OCI-LY7 (cell line): ENCODE measurements around the gene VSIG2. TPM values are rescaled to one million over a fixed set of nuclear protein-coding genes. Genes with fewer than 3 reads are reported as not detected.

ENCODE experiments used
- BruUV-seq: library from RNA; stranded (reverse); fragments of 400-500 nt; replicated peaks from 2 replicates; lab custom pipeline; 2021; lab: Mats Ljungman, UMichigan
- CTCF ChIA-PET: fragments of 300-600 bp; sonication (Branson Sonifier 250); formaldehyde crosslinking; loops from one replicate; lab custom pipeline; 2022; ENCODE audit warnings: antibody characterized with exemption; ENCODE audit not compliant: unreplicated experiment; lab: Charles Lee
- POLR2A ChIA-PET: fragments of 300-600 bp; sonication (Branson Sonifier 250); formaldehyde crosslinking; loops from one replicate; lab custom pipeline; 2022; ENCODE audit warnings: antibody characterized with exemption; lab: Charles Lee
- DNase-seq: peaks from one replicate; pipeline ENCODE4 v3.0.0-alpha.2; 2015; ENCODE audit warnings: low spot score
- H2AFZ ChIP-seq: fragments of 200-600 bp; sonication (generic), shearing (Covaris generic); 2 replicates; pipeline ENCODE4 v1.6.1; 2014; ENCODE audit warnings: mild to moderate bottlenecking, antibody characterized with exemption, low read length, moderate library complexity
- H3K27ac ChIP-seq: fragments of 200-600 bp; sonication (generic); 2 replicates; pipeline ENCODE4 v1.5.1; 2014; ENCODE audit warnings: mixed run types, low read depth, mild to moderate bottlenecking, moderate library complexity, low read length, inconsistent platforms; ENCODE audit not compliant: poor library complexity, severe bottlenecking
- H3K36me3 ChIP-seq: fragments of 200-600 bp; sonication (generic); 2 replicates; pipeline ENCODE4 v1.6.1; 2014; ENCODE audit warnings: mild to moderate bottlenecking, antibody characterized with exemption, low read length, moderate library complexity, mixed read lengths; ENCODE audit not compliant: insufficient read depth
- H3K4me1 ChIP-seq: fragments of 200-600 bp; sonication (generic); 2 replicates; pipeline ENCODE4 v1.5.1; 2014; ENCODE audit warnings: mild to moderate bottlenecking, low read length; ENCODE audit not compliant: insufficient read depth, poor library complexity, severe bottlenecking
- H3K4me2 ChIP-seq: fragments of 200-600 bp; sonication (generic); 2 replicates; pipeline ENCODE4 v1.6.1; 2014; ENCODE audit warnings: mild to moderate bottlenecking, low read length
- H3K4me3 ChIP-seq: fragments of 200-600 bp; sonication (generic); 2 replicates; pipeline ENCODE4 v1.5.1; 2014; ENCODE audit warnings: mild to moderate bottlenecking, low read depth, low read length; ENCODE audit not compliant: poor library complexity, severe bottlenecking
- H3K79me2 ChIP-seq: fragments of 200-600 bp; sonication (generic); 2 replicates; pipeline ENCODE4 v1.6.1; 2016; ENCODE audit warnings: low read depth, mild to moderate bottlenecking, low read length, moderate library complexity, mixed read lengths; ENCODE audit not compliant: insufficient read depth
- H3K9me2 ChIP-seq: fragments of 200-600 bp; sonication (generic); 2 replicates; pipeline ENCODE4 v1.6.1; 2016; ENCODE audit warnings: mild to moderate bottlenecking, low read length, mixed read lengths; ENCODE audit not compliant: insufficient read depth
- H3K9me3 ChIP-seq: fragments of 200-600 bp; sonication (generic); 2 replicates; pipeline ENCODE4 v1.6.1; 2014; ENCODE audit warnings: mild to moderate bottlenecking, mixed run types, low read length, mixed read lengths
- H4K20me1 ChIP-seq: fragments of 200-600 bp; sonication (generic); 2 replicates; pipeline ENCODE4 v1.6.1; 2014; ENCODE audit warnings: mild to moderate bottlenecking, antibody characterized with exemption, low read length, moderate library complexity, mixed read lengths; ENCODE audit not compliant: insufficient read depth
- EZH2phosphoT487 ChIP-seq: fragments of 200-600 bp; sonication (generic); IDR thresholded peaks from 2 replicates; pipeline ENCODE4 v1.6.1; 2018; ENCODE audit warnings: low read depth, borderline replicate concordance, mild to moderate bottlenecking, mixed run types, antibody characterized with exemption, low read length, moderate library complexity, mixed read lengths
- intact Hi-C: fragments of 100-400 bp; cut with micrococcal nuclease; formaldehyde crosslinking; loops from one replicate; pipeline ENCODE4 v1.10.0; 2022; ENCODE audit not compliant: unreplicated experiment
- total RNA-seq, 2 experiments: library from RNA; depleted of rRNA in 1 of 2; stranded (reverse); fragments of >200 nt in 1 of 2; shearing (Covaris generic) in 1 of 2; gene quantifications; 2 replicates each; pipeline ENCODE4 v1.2.3, GENCODE V29; 2014 to 2022
- TF ChIP-seq, protein P1 (sequence below): fragments of 200-600 bp; sonication (generic); conservative IDR thresholded peaks from 2 replicates; pipeline ENCODE4 v1.5.1; 2014; ENCODE audit warnings: mild to moderate bottlenecking, antibody characterized with exemption, low read length, moderate library complexity, mixed read lengths

VSIG2 gene
- total RNA-seq, 2 experiments from 2014 or later = not detected

- Histone ChIP-seq H3K4me2 (no peak overlapping the region), H3K36me3 (no peaks in the 10 kb centered on the region), H3K9me2 (no peaks in the 10 kb centered on the region), H3K4me1 (peaks cover 8% of the 10 kb centered on the region), H4K20me1 (0 out of 2 replicates have a peak, but pooled peaks cover 19% of the 10 kb centered on the region), H3K4me3 (no peak overlapping the region), H3K9me3 (no peaks in the 10 kb centered on the region), H2AFZ (no peak overlapping the region), H3K79me2 (peaks cover 34% of the 10 kb centered on the region), H3K27ac (no peak overlapping the region)
- no peak for TF ChIP-seq EZH2phosphoT487
- TF ChIP-seq, protein P1, sequence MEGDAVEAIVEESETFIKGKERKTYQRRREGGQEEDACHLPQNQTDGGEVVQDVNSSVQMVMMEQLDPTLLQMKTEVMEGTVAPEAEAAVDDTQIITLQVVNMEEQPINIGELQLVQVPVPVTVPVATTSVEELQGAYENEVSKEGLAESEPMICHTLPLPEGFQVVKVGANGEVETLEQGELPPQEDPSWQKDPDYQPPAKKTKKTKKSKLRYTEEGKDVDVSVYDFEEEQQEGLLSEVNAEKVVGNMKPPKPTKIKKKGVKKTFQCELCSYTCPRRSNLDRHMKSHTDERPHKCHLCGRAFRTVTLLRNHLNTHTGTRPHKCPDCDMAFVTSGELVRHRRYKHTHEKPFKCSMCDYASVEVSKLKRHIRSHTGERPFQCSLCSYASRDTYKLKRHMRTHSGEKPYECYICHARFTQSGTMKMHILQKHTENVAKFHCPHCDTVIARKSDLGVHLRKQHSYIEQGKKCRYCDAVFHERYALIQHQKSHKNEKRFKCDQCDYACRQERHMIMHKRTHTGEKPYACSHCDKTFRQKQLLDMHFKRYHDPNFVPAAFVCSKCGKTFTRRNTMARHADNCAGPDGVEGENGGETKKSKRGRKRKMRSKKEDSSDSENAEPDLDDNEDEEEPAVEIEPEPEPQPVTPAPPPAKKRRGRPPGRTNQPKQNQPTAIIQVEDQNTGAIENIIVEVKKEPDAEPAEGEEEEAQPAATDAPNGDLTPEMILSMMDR = no peak
- CTCF ChIA-PET = no interaction called here
- BruUV-seq = no TSS peak
- DNase-seq = no peak
- intact Hi-C loops = no loop called here
- POLR2A ChIA-PET = interaction anchor here (1.0 kb wide), 1 partner anchor 10 kb away, joined by 8 read pairs; no protein-coding TSS in a partner anchor
These were observed 36.5 kb upstream of the VSIG2 start for GRCh38 chr11:124788521-124788920.

GRCh38 chr11:124784051-124784450, 32.0 kb upstream of the VSIG2 start:
- H3K4me3 ChIP-seq = no peak overlapping the region
- no peaks in the 10 kb centered on the region for H3K9me2 ChIP-seq
- CTCF ChIA-PET = no interaction called here
- POLR2A ChIA-PET = interaction anchor here (1.4 kb wide), 1 partner anchor 15 kb away, joined by 3 read pairs; no protein-coding TSS in a partner anchor
- DNase-seq = no peak
- no peaks in the 10 kb centered on the region for H3K4me1 ChIP-seq
- intact Hi-C loops = no loop called here
- no peak overlapping the region for H3K4me2 ChIP-seq
- H2AFZ ChIP-seq = no peak overlapping the region
- no peaks in the 10 kb centered on the region for H4K20me1 ChIP-seq
- H3K27ac ChIP-seq = no peak overlapping the region
- TF ChIP-seq, protein P1 = no peak
- no peak for TF ChIP-seq EZH2phosphoT487
- H3K9me3 ChIP-seq = no peaks in the 10 kb centered on the region
- TSS peak; percentile 12 for BruUV-seq
- H3K79me2 ChIP-seq = peaks cover 13% of the 10 kb centered on the region
- no peaks in the 10 kb centered on the region; the same call in 1 of the 2 replicates for H3K36me3 ChIP-seq

- Histone ChIP-seq H3K4me1 (no peaks in the 10 kb centered on the region), H3K4me3 (no peak overlapping the region), H3K9me2 (no peaks in the 10 kb centered on the region), H3K36me3 (peaks cover 4% of the 10 kb centered on the region), H4K20me1 (no peaks in the 10 kb centered on the region), H3K9me3 (no peaks in the 10 kb centered on the region), H3K4me2 (no peak overlapping the region), H2AFZ (no peak overlapping the region), H3K27ac (no peak overlapping the region), H3K79me2 (peaks cover 4% of the 10 kb centered on the region)
- ChIA-PET CTCF (no interaction called here), POLR2A (interaction anchor here (0.5 to 1.4 kb wide), 3 partner anchors 11 to 128 kb away, joined by 3 read pairs; no protein-coding TSS in a partner anchor)
- intact Hi-C loops = no loop called here
- BruUV-seq = no TSS peak
- TF ChIP-seq, protein P1 = no peak
- TF ChIP-seq EZH2phosphoT487 = no peak
- no peak for DNase-seq
These were observed 30.9 kb upstream of the VSIG2 start for GRCh38 chr11:124783002-124783401.
